Upper lobe of left lung (tissue), 4 donors: ENCODE measurements around the gene MSX2.

Source experiments
- EP300 ChIP-seq, 4 donors: sonication (generic); formaldehyde crosslinking; IDR thresholded peaks; one replicate each; pipeline ENCODE4 v1.5.1; 2017; ENCODE audit warnings: antibody characterized with exemption in 4 of 4, control low read depth in 2 of 4
- POLR2A ChIP-seq, 4 donors: fragments of 450-650 bp; IDR thresholded peaks; one replicate each; pipeline ENCODE4 v1.5.1; 2016 to 2017; ENCODE audit warnings: antibody characterized with exemption in 4 of 4, mild to moderate bottlenecking in 2 of 4
- POLR2AphosphoS5 ChIP-seq, 2 donors: sonication (generic); formaldehyde crosslinking; IDR thresholded peaks; one replicate each; pipeline ENCODE4 v1.5.1; 2017; ENCODE audit warnings: antibody characterized with exemption in 2 of 2
- TF ChIP-seq, protein P1 (sequence below), 6 experiments: fragments of 450-650 bp in 4 of 6; fragments of 200-600 bp in 2 of 6; sonication (generic) in 2 of 6; IDR thresholded peaks; one replicate each; pipeline ENCODE4 v1.5.1; 2016 to 2019; ENCODE audit warnings: antibody characterized with exemption in 6 of 6

DNA sequence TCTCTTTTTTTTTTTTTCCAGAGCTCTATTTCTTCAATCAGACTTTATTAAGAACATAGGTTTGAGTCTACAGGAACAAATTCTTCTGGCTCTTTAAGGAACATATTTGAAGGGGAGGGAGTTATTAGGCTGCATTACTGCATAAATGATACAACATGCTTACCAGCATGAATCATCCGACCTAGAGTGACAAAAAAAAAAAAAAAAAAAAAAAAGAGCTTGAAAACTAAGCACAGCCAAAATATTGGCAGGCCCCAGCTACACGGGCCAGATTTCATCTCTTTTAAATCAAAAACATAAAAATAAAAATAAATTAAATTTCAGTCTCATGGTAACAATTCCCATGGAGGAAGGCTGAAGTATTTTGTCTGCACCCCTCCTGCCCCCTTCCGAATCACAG is 26.3 kb downstream of the MSX2 start:
- no peak for TF ChIP-seq POLR2A (IDR thresholded peaks at IDR 0.05)
- TF ChIP-seq, protein P1, sequence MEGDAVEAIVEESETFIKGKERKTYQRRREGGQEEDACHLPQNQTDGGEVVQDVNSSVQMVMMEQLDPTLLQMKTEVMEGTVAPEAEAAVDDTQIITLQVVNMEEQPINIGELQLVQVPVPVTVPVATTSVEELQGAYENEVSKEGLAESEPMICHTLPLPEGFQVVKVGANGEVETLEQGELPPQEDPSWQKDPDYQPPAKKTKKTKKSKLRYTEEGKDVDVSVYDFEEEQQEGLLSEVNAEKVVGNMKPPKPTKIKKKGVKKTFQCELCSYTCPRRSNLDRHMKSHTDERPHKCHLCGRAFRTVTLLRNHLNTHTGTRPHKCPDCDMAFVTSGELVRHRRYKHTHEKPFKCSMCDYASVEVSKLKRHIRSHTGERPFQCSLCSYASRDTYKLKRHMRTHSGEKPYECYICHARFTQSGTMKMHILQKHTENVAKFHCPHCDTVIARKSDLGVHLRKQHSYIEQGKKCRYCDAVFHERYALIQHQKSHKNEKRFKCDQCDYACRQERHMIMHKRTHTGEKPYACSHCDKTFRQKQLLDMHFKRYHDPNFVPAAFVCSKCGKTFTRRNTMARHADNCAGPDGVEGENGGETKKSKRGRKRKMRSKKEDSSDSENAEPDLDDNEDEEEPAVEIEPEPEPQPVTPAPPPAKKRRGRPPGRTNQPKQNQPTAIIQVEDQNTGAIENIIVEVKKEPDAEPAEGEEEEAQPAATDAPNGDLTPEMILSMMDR (IDR thresholded peaks at IDR 0.05), result no peak
- no peak for TF ChIP-seq POLR2AphosphoS5 (IDR thresholded peaks at IDR 0.05)
- no peak for TF ChIP-seq EP300 (IDR thresholded peaks at IDR 0.05)
